Type B pancreatic cell (in vitro differentiated cells): ENCODE results near the gene EIF3D. TPM values are rescaled to one million over a fixed set of nuclear protein-coding genes. Genes with fewer than 3 reads are reported as not detected.
A peak's percentile ranks its signal among the peaks of the same experiment; 100 is the strongest.

Experiments
- DNase-seq: peaks from one replicate; pipeline ENCODE4 v3.0.0; 2021; ENCODE audit warnings: mixed read lengths; ENCODE audit not compliant: unreplicated experiment; ENCODE audit errors: extremely low spot score
- H3K27ac Mint-ChIP-seq: 2 replicates; pipeline ENCODE4 v1.8.0; 2021; ENCODE audit warnings: mild to moderate bottlenecking, mixed read lengths
- H3K27me3 Mint-ChIP-seq: 2 replicates; pipeline ENCODE4 v1.8.0; 2021; ENCODE audit warnings: mixed read lengths
- H3K36me3 Mint-ChIP-seq: 2 replicates; pipeline ENCODE4 v1.8.0; 2021; ENCODE audit warnings: mixed read lengths
- H3K4me1 Mint-ChIP-seq: one replicate; pipeline ENCODE4 v1.8.0; 2021; ENCODE audit warnings: mixed read lengths; ENCODE audit not compliant: unreplicated experiment
- H3K4me3 Mint-ChIP-seq: 2 replicates; pipeline ENCODE4 v1.8.0; 2021; ENCODE audit warnings: mild to moderate bottlenecking, mixed read lengths
- H3K9me3 Mint-ChIP-seq: 2 replicates; pipeline ENCODE4 v1.8.0; 2021; ENCODE audit warnings: mixed read lengths
- total RNA-seq: library from RNA; stranded (reverse); gene quantifications from 2 replicates; pipeline ENCODE4 v1.2.1, GENCODE V29; 2021; ENCODE audit warnings: low replicate concordance
- TF ChIP-seq, protein P1 (sequence below): fragments of 200-600 bp; sonication (generic); conservative IDR thresholded peaks from 2 replicates; pipeline ENCODE4 v1.5.0; 2021; ENCODE audit warnings: antibody characterized with exemption, mild to moderate bottlenecking

The EIF3D gene
- total RNA-seq, 1 donor from 2014 or later: 162 TPM

DNA sequence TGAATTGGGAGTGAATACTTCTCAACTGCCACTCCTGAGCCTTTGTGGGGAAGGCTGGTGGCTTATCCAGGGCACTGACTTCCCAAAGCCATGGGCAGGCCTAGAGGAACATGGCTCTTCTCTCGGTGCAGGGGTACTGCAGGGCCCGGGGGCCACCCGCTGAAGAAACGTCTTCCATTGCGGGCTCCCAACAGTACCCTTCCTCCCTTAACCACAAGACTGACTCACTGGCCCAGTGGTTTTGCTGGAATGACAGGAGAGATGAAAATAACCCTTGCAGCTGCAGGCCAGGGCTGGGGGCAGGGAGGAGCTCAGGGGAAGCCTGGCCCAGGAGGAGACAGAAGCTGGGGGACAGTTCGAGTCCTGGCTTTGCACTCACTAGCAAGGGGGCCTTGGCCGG, 61.0 kb downstream of the EIF3D start:
- Mint-ChIP-seq H3K27me3 (no peaks in the 10 kb centered on the region), H3K36me3 (no peaks in the 10 kb centered on the region), H3K4me1 (peaks cover 5% of the 10 kb centered on the region), H3K4me3 (no peak overlapping the region), H3K9me3 (no peaks in the 10 kb centered on the region), H3K27ac (no peak overlapping the region)
- no peak for DNase-seq
- TF ChIP-seq, protein P1, sequence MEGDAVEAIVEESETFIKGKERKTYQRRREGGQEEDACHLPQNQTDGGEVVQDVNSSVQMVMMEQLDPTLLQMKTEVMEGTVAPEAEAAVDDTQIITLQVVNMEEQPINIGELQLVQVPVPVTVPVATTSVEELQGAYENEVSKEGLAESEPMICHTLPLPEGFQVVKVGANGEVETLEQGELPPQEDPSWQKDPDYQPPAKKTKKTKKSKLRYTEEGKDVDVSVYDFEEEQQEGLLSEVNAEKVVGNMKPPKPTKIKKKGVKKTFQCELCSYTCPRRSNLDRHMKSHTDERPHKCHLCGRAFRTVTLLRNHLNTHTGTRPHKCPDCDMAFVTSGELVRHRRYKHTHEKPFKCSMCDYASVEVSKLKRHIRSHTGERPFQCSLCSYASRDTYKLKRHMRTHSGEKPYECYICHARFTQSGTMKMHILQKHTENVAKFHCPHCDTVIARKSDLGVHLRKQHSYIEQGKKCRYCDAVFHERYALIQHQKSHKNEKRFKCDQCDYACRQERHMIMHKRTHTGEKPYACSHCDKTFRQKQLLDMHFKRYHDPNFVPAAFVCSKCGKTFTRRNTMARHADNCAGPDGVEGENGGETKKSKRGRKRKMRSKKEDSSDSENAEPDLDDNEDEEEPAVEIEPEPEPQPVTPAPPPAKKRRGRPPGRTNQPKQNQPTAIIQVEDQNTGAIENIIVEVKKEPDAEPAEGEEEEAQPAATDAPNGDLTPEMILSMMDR: no peak

DNA sequence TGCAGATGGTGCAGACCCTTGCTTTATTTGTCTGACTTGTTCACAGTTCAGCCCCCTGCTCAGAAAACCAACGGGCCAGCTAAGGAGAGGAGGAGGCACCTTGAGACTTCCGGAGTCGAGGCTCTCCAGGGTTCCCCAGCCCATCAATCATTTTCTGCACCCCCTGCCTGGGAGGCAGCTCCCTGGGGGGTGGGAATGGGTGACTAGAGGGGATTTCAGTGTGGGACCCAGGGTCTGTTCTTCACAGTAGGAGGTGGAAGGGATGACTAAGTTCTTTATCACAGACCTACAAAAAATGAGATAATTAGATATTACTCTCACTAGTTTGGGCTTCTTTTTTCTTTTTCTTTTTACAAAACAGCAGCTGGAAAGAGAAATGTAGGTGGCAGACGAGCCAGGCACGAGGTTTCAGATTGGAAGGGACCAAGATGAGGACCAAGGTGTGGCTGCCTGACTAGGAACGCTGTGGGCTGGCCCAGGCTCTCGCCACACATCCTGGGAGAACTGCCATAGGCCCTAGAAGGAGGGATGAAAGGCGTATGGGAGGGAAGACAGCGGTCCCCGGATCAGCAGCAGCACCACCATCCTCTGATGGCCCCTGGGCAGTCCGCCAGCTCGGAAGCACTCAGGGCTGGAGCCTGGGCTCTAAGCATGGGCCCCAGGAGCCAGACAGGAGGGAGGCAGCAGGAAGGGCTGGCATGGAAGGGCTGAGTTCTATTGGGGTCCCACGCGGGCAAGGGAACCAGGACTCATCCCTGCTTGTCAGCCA, 61.7 kb downstream of the EIF3D start:
- no peak for DNase-seq
- H3K4me3 Mint-ChIP-seq: no peak overlapping the region
- H3K27ac Mint-ChIP-seq: peak overlapping the region; percentile 41

DNA sequence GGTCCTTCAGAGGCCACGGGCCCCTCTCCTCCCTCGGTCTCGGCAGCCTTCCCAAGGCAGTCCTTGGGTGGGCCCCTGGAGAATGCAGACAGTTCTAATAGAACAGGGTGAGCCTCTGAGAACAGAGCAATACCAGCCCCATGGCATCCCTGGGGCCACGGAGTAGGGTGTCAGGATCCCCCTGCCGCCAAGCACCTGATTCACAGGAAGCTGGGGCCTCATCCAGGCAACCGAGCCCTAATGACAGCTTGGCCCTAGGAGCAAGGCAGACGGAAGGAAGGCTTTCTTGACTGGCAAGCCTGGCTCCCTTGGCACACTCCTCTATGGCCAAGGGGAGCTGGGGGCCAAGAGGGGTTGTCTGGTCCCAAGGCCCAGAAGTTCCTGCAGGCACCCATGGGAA, 62.7 kb downstream of the EIF3D start:
- Mint-ChIP-seq H3K27me3 (no peaks in the 10 kb centered on the region), H3K4me3 (no peak overlapping the region), H3K27ac (peak overlapping the region; percentile 86), H3K36me3 (no peaks in the 10 kb centered on the region), H3K9me3 (no peaks in the 10 kb centered on the region), H3K4me1 (peaks cover 11% of the 10 kb centered on the region)
- TF ChIP-seq, protein P1: no peak
- DNase-seq: no peak

More for the DNA sequence above, 61.7 kb downstream of the EIF3D start:
- Mint-ChIP-seq H3K27me3 (no peaks in the 10 kb centered on the region), H3K4me1 (peaks cover 8% of the 10 kb centered on the region), H3K36me3 (no peaks in the 10 kb centered on the region), H3K9me3 (no peaks in the 10 kb centered on the region)
- TF ChIP-seq, protein P1: no peak

DNA sequence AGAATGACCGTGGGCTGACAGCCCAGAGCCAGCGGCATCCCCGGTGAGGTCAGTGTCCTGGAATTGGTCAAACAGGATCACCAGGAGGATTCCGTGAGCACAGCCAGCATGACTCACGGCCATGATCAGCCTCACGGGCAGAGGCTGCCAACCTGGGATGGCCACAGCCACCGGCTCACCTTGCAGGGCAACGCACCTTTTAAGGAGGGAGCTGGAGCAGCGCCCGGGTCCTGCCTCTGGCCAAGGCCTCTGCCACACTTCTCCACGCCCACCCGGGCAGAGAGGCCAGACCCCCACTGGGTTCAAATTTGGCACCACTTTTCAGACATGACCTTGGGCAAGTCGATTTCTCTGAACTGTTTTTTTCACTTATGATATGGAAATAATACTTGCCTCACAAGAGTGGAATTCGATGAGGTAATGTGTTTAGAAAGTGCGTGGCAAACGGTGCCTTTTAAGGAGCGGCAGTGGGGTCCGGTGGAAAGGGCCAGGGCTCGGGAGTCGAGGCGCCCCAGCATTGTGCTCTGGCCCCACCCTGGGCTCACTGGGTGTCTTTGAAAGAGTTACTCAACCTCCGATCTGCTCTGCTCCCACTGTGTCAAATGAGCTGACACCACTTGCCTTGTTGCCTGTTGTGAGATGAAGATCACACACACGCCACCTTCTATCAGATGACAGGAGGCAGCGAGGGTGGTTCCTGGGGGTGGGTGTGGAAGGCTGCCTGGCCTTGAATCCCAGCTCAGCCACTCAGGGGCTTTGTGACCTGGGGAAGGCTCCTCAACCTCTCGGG, 63.5 kb downstream of the EIF3D start:
- Mint-ChIP-seq H3K27me3 (no peaks in the 10 kb centered on the region), H3K9me3 (no peaks in the 10 kb centered on the region), H3K4me3 (no peak overlapping the region), H3K27ac (peak overlapping the region; percentile 86), H3K4me1 (peaks cover 11% of the 10 kb centered on the region), H3K36me3 (no peaks in the 10 kb centered on the region)
- DNase-seq: no peak
- TF ChIP-seq, protein P1: no peak

DNA sequence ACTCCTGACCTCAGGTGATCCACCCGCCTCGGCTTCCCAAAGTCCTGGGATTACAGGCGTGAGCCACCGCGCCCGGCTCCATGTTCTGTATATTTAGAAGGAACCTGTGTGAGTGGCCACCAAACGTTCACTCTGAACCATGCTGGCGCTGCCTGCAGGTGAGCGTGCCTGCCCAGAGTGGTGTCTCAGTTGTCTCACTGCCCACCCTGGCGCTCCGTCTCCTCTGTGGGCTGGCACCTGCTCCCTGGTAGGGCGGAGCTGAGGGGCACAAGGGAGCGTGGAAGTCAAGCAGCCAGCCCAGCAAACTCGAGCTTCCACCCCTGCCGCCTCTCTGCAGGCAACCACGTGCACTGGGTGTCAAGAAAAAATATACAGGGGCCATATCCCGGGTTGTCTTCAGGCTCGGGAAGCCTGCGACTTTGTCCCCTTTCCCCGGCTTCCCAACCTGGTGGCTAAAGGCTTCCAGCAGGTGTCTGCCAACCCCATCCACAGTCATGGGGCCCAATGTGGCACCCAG, 64.2 kb downstream of the EIF3D start:
- TF ChIP-seq, protein P1: no peak

More for the DNA sequence above, 64.2 kb downstream of the EIF3D start:
- Mint-ChIP-seq H3K27ac (peak overlapping the region; percentile 86), H3K4me1 (peaks cover 11% of the 10 kb centered on the region), H3K9me3 (no peaks in the 10 kb centered on the region), H3K4me3 (no peak overlapping the region), H3K36me3 (no peaks in the 10 kb centered on the region), H3K27me3 (no peaks in the 10 kb centered on the region)
- no peak for DNase-seq
